IMR-90 (cell line): ENCODE data around the gene HOXC13. TPM values are rescaled to one million over a fixed set of nuclear protein-coding genes. Genes with fewer than 3 reads are reported as not detected.

ENCODE experiments used
- ATAC-seq: fragments of 200-7000 bp; cut with Tn5 transposase; 2 replicates; pipeline ENCODE4 v1.9.1; 2020; ENCODE audit warnings: low read depth, mild to moderate bottlenecking, moderate library complexity
- BruUV-seq: library from RNA; stranded (reverse); fragments of 400-500 nt; replicated peaks from 2 replicates; lab custom pipeline; 2021; lab: Mats Ljungman, UMichigan
- CTCF ChIA-PET: fragments of 300-600 bp; formaldehyde crosslinking; extraction: SDS; loops from one replicate; lab custom pipeline; 2021; ENCODE audit warnings: antibody characterized with exemption; lab: Yijun Ruan, JAX
- POLR2A ChIA-PET: fragments of 300-600 bp; sonication (Branson Sonifier 250); formaldehyde crosslinking; loops from one replicate; lab custom pipeline; 2022; ENCODE audit warnings: antibody characterized with exemption; ENCODE audit not compliant: unreplicated experiment; lab: Charles Lee
- DNase-seq: peaks from one replicate; pipeline ENCODE4 v3.0.0; 2013
- H2AFZ ChIP-seq: replicated peaks from 2 replicates; pipeline ENCODE3; 2013; ENCODE audit warnings: low read length, mild to moderate bottlenecking; ENCODE audit not compliant: poor library complexity
- H2AK5ac ChIP-seq: 2 replicates; pipeline ENCODE4 v1.6.1; 2013; ENCODE audit warnings: low read depth, low read length, inconsistent platforms
- H2AK9ac ChIP-seq: replicated peaks from 2 replicates; pipeline ENCODE3; 2013; ENCODE audit warnings: mild to moderate bottlenecking, low read depth, low read length, moderate library complexity; ENCODE audit not compliant: poor library complexity
- H2BK120ac ChIP-seq: 2 replicates; pipeline ENCODE4 v1.6.1; 2013; ENCODE audit warnings: low read depth, low read length, inconsistent platforms
- H2BK15ac ChIP-seq: 3 replicates; pipeline ENCODE4 v1.6.1; 2013; ENCODE audit warnings: low read depth, low read length, inconsistent platforms
- H2BK20ac ChIP-seq: 2 replicates; pipeline ENCODE4 v1.6.1; 2013; ENCODE audit warnings: low read depth, mild to moderate bottlenecking, inconsistent platforms, low read length, moderate library complexity
- H2BK5ac ChIP-seq: 2 replicates; pipeline ENCODE4 v1.6.1; 2013; ENCODE audit warnings: mild to moderate bottlenecking, low read depth, low read length, inconsistent platforms; ENCODE audit not compliant: poor library complexity, severe bottlenecking
- H3K14ac ChIP-seq: replicated peaks from 2 replicates; pipeline ENCODE4 v1.6.1; 2013; ENCODE audit warnings: low read depth, low read length, inconsistent platforms
- H3K18ac ChIP-seq: 2 replicates; pipeline ENCODE4 v1.6.1; 2013; ENCODE audit warnings: low read depth, low read length, control low read depth
- H3K23ac ChIP-seq: 2 replicates; pipeline ENCODE4 v1.6.1; 2013; ENCODE audit warnings: low read depth, low read length, inconsistent platforms
- H3K27ac ChIP-seq: 2 replicates; pipeline ENCODE4 v1.5.1; 2013; ENCODE audit warnings: mild to moderate bottlenecking, control low read depth, low read length; ENCODE audit not compliant: insufficient read depth
- H3K27me3 ChIP-seq: 2 replicates; pipeline ENCODE4 v1.6.1; 2013; ENCODE audit warnings: low read length; ENCODE audit not compliant: control insufficient read depth, insufficient read depth
- H3K36me3 ChIP-seq: 2 replicates; pipeline ENCODE4 v1.6.1; 2013; ENCODE audit warnings: low read length, mixed read lengths; ENCODE audit not compliant: control insufficient read depth, insufficient read depth
- H3K4ac ChIP-seq: 2 replicates; pipeline ENCODE4 v1.6.1; 2013; ENCODE audit warnings: low read depth, low read length, inconsistent platforms
- H3K4me1 ChIP-seq: 2 replicates; pipeline ENCODE4 v1.6.1; 2013; ENCODE audit warnings: low read length, mixed read lengths; ENCODE audit not compliant: control insufficient read depth, insufficient read depth
- H3K4me2 ChIP-seq: 2 replicates; pipeline ENCODE4 v1.6.1; 2013; ENCODE audit warnings: low read depth, mild to moderate bottlenecking, control low read depth, low read length, moderate library complexity
- H3K4me3 ChIP-seq: 2 replicates; pipeline ENCODE4 v1.5.1; 2013; ENCODE audit warnings: low read depth, mild to moderate bottlenecking, control low read depth, low read length, moderate library complexity; ENCODE audit not compliant: insufficient read depth
- H3K56ac ChIP-seq: 2 replicates; pipeline ENCODE4 v1.6.1; 2013; ENCODE audit warnings: low read length, inconsistent platforms; ENCODE audit not compliant: insufficient read depth; ENCODE audit errors: extremely low read depth
- H3K79me1 ChIP-seq, 2 experiments: 2 replicates each; pipeline ENCODE4 v1.6.1; 2013; ENCODE audit warnings: low read length in 2 of 2, inconsistent platforms in 1 of 2, low read depth in 1 of 2
- H3K9ac ChIP-seq: 2 replicates; pipeline ENCODE4 v1.6.1; 2013; ENCODE audit warnings: low read depth, low read length, control low read depth
- H3K9me1 ChIP-seq: 2 replicates; pipeline ENCODE4 v1.6.1; 2013; ENCODE audit warnings: low read length, inconsistent platforms; ENCODE audit not compliant: insufficient read depth
- H3K9me3 ChIP-seq: 2 replicates; pipeline ENCODE4 v1.6.1; 2013; ENCODE audit warnings: low read length; ENCODE audit not compliant: control insufficient read depth, insufficient read depth
- H4K20me1 ChIP-seq: 2 replicates; pipeline ENCODE4 v1.6.1; 2013; ENCODE audit warnings: low read length, inconsistent platforms; ENCODE audit not compliant: insufficient read depth
- H4K5ac ChIP-seq: 2 replicates; pipeline ENCODE4 v1.6.1; 2013; ENCODE audit warnings: mild to moderate bottlenecking, low read depth, low read length, control low read depth
- H4K8ac ChIP-seq, 2 experiments: 2 replicates each; pipeline ENCODE4 v1.6.1; 2013; ENCODE audit warnings: low read depth in 2 of 2, low read length in 2 of 2, control low read depth in 1 of 2, inconsistent platforms in 1 of 2
- H4K91ac ChIP-seq: 2 replicates; pipeline ENCODE4 v1.6.1; 2013; ENCODE audit warnings: low read depth, low read length, inconsistent platforms; ENCODE audit not compliant: insufficient read depth
- BHLHE40 ChIP-seq: fragments of 150-350 bp; IDR thresholded peaks from 2 replicates; pipeline ENCODE4 v1.6.1; 2016; ENCODE audit warnings: mild to moderate bottlenecking, low read depth, low read length
- CEBPB ChIP-seq: IDR thresholded peaks from 2 replicates; pipeline ENCODE4 v1.6.1; 2012; ENCODE audit warnings: low read depth, low read length, improper control_type of control experiment
- CHD1 ChIP-seq: IDR thresholded peaks from 2 replicates; pipeline ENCODE4 v1.6.1; 2012; ENCODE audit warnings: low read depth, low read length, improper control_type of control experiment
- FOS ChIP-seq: fragments of 150-350 bp; IDR thresholded peaks from 2 replicates; pipeline ENCODE4 v1.6.1; 2016; ENCODE audit warnings: low read depth, low read length
- MAFK ChIP-seq: IDR thresholded peaks from 2 replicates; pipeline ENCODE4 v1.6.1; 2012; ENCODE audit warnings: low read depth, low read length, improper control_type of control experiment
- MAZ ChIP-seq: IDR thresholded peaks from 2 replicates; pipeline ENCODE4 v1.6.1; 2012; ENCODE audit warnings: low read depth, mild to moderate bottlenecking, low read length, improper control_type of control experiment, moderate library complexity, borderline replicate concordance
- MXI1 ChIP-seq: IDR thresholded peaks from 2 replicates; pipeline ENCODE4 v1.6.1; 2012; ENCODE audit warnings: low read depth, mild to moderate bottlenecking, low read length, moderate library complexity, borderline replicate concordance
- NFE2L2 ChIP-seq: fragments of 150-350 bp; IDR thresholded peaks from 2 replicates; pipeline ENCODE4 v1.6.1; 2016; ENCODE audit warnings: low read depth, mild to moderate bottlenecking, low read length
- POLR2A ChIP-seq: IDR thresholded peaks from 2 replicates; pipeline ENCODE4 v1.6.1; 2012; ENCODE audit warnings: mild to moderate bottlenecking, low read depth, low read length
- RAD21 ChIP-seq: IDR thresholded peaks from 2 replicates; pipeline ENCODE4 v1.6.1; 2012; ENCODE audit warnings: low read length, improper control_type of control experiment
- RCOR1 ChIP-seq: IDR thresholded peaks from 2 replicates; pipeline ENCODE4 v1.6.1; 2012; ENCODE audit warnings: mild to moderate bottlenecking, low read length, improper control_type of control experiment; ENCODE audit not compliant: insufficient replicate concordance
- RFX5 ChIP-seq: IDR thresholded peaks from 2 replicates; pipeline ENCODE4 v1.8.0; 2012; ENCODE audit warnings: low read depth, mild to moderate bottlenecking, low read length, moderate library complexity
- SMC3 ChIP-seq: fragments of 150-350 bp; IDR thresholded peaks from 2 replicates; pipeline ENCODE4 v1.6.1; 2016; ENCODE audit warnings: low read depth, mild to moderate bottlenecking, antibody characterized with exemption, low read length, moderate library complexity
- WGBS, 2 experiments: methylation state at CpG; one replicate each; pipeline versions ENCODE4 v1.1.5 to v1.1.7; 2013; ENCODE audit warnings: missing lambda C conversion rate in 2 of 2; ENCODE audit not compliant: insufficient read length in 1 of 2; ENCODE audit errors: extremely low coverage in 2 of 2; 5-methylcytosine and 5-hydroxymethylcytosine counted together
- dilution Hi-C: fragments of 300-500 bp; cut with HindIII; formaldehyde crosslinking; loops from one replicate; pipeline ENCODE4 v1.14.3; 2018; ENCODE audit warnings: low sequenced_read_pairs; ENCODE audit not compliant: unreplicated experiment
- in situ Hi-C: fragments of 300-500 bp; cut with MboI; formaldehyde crosslinking; loops from 3 replicates; pipeline ENCODE4 v1.14.3; 2019; ENCODE audit warnings: low sequenced_read_pairs, inconsistent platforms, mixed read lengths
- intact Hi-C: fragments of 100-400 bp; cut with micrococcal nuclease; formaldehyde crosslinking; loops from 2 replicates; pipeline ENCODE4 v1.10.0; 2022
- polyA plus RNA-seq, 3 experiments: library from polyadenylated mRNA; depleted of rRNA; stranded (reverse); fragments of >200 nt; gene quantifications; 2 replicates each; pipeline ENCODE4 v1.2.3, GENCODE V29; 2012; ENCODE audit warnings: low replicate concordance in 1 of 3
- total RNA-seq: library from RNA; depleted of rRNA; stranded (reverse); fragments of >200 nt; gene quantifications from 2 replicates; pipeline ENCODE4 v1.2.3, GENCODE V29; 2012
- TF ChIP-seq, protein P1 (sequence below): fragments of 150-350 bp; IDR thresholded peaks from 2 replicates; pipeline ENCODE4 v1.6.1; 2016; ENCODE audit warnings: low read depth, mild to moderate bottlenecking, low read length, moderate library complexity, borderline replicate concordance
- TF ChIP-seq, protein P2 (sequence below): fragments of 150-350 bp; IDR thresholded peaks from 2 replicates; pipeline ENCODE4 v1.6.1; 2017; ENCODE audit warnings: mild to moderate bottlenecking, antibody characterized with exemption, low read length, low read depth
- TF ChIP-seq, protein P3 (sequence below): conservative IDR thresholded peaks from 2 replicates; pipeline ENCODE4 v1.5.1; 2012; ENCODE audit warnings: mild to moderate bottlenecking, low read depth, low read length, improper control_type of control experiment

The HOXC13 gene
- total and polyA plus RNA-seq, 2 of the 4 experiments (the other 2 are of a cell fraction), result not detected

DNA sequence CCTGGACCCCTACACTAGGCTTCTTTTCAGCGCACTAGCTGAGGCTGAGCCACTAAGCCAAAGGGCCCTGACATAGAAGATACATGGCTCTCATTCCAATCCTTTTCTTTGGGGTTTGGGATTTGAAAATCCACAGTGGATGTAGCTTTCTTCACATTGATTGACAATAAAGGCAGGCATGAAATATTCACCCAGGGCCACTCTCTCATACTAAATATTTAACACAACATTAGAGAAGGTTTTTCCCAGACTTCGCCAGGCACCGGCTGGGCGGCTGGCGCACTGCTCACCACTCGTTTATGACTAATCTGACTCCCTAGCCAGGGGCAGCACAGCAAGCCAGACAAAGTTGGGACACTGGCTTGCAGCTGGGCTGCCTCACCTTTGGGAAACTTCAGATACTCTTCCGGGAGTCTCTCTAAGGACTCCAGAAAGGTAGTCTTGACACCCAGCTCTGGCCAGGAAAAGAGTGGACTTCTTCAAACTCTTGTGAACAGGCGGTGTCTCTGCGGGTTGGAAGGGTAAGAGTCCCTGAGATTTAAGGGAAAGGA is 33.6 kb downstream of the HOXC13 start:
- no peaks in the 10 kb centered on the region for H3K36me3 ChIP-seq
- H3K4ac ChIP-seq, result no peak overlapping the region
- 30% methylated on average over 4 of the region's 9 CpGs; no CpG with 5 or more reads in 1 of the 2 experiments for WGBS, 2 experiments
- H3K4me1 ChIP-seq, result peaks cover 2% of the 10 kb centered on the region; the same call in 1 of the 2 replicates
- no peak overlapping the region for H4K8ac ChIP-seq
- DNase-seq (no peak), ATAC-seq (no peak)
- POLR2A ChIA-PET, result no interaction called here
- no TSS peak for BruUV-seq
- H3K9me1 ChIP-seq, result no peaks in the 10 kb centered on the region
- H3K9ac ChIP-seq, result no peak overlapping the region
- H3K23ac ChIP-seq, result no peak overlapping the region
- H3K27me3 ChIP-seq, result peaks cover 99% of the 10 kb centered on the region
- no peak overlapping the region for H2AK9ac ChIP-seq
- H2AK5ac ChIP-seq, result no peak overlapping the region
- no peak overlapping the region for H2AFZ ChIP-seq
- dilution Hi-C loops (no loop called here), in situ Hi-C loops (no loop called here), intact Hi-C loops (no loop called here)
- H2BK120ac ChIP-seq, result no peak overlapping the region
- H3K27ac ChIP-seq, result no peak overlapping the region
- peaks cover 15% of the 10 kb centered on the region for H3K9me3 ChIP-seq
- H2BK5ac ChIP-seq, result no peak overlapping the region
- no peak overlapping the region for H3K56ac ChIP-seq
- no peak overlapping the region for H2BK20ac ChIP-seq
- H3K4me2 ChIP-seq, result no peak overlapping the region
- no peak overlapping the region for H3K18ac ChIP-seq
- H4K91ac ChIP-seq, result no peak overlapping the region
- no peak overlapping the region for H4K5ac ChIP-seq
- no peaks in the 10 kb centered on the region for H3K79me1 ChIP-seq
- no peak overlapping the region for H3K4me3 ChIP-seq
- TF ChIP-seq, protein P1, sequence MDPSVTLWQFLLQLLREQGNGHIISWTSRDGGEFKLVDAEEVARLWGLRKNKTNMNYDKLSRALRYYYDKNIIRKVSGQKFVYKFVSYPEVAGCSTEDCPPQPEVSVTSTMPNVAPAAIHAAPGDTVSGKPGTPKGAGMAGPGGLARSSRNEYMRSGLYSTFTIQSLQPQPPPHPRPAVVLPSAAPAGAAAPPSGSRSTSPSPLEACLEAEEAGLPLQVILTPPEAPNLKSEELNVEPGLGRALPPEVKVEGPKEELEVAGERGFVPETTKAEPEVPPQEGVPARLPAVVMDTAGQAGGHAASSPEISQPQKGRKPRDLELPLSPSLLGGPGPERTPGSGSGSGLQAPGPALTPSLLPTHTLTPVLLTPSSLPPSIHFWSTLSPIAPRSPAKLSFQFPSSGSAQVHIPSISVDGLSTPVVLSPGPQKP, result no peak
- TF ChIP-seq CEBPB (no peak), FOS (no peak), MAZ (no peak), MAFK (no peak), SMC3 (no peak), MXI1 (no peak), BHLHE40 (no peak), RFX5 (no peak), RCOR1 (no peak), POLR2A (no peak), RAD21 (no peak), CHD1 (no peak), NFE2L2 (no peak)
- TF ChIP-seq, protein P2, sequence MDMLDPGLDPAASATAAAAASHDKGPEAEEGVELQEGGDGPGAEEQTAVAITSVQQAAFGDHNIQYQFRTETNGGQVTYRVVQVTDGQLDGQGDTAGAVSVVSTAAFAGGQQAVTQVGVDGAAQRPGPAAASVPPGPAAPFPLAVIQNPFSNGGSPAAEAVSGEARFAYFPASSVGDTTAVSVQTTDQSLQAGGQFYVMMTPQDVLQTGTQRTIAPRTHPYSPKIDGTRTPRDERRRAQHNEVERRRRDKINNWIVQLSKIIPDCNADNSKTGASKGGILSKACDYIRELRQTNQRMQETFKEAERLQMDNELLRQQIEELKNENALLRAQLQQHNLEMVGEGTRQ, result no peak
- TF ChIP-seq, protein P3, sequence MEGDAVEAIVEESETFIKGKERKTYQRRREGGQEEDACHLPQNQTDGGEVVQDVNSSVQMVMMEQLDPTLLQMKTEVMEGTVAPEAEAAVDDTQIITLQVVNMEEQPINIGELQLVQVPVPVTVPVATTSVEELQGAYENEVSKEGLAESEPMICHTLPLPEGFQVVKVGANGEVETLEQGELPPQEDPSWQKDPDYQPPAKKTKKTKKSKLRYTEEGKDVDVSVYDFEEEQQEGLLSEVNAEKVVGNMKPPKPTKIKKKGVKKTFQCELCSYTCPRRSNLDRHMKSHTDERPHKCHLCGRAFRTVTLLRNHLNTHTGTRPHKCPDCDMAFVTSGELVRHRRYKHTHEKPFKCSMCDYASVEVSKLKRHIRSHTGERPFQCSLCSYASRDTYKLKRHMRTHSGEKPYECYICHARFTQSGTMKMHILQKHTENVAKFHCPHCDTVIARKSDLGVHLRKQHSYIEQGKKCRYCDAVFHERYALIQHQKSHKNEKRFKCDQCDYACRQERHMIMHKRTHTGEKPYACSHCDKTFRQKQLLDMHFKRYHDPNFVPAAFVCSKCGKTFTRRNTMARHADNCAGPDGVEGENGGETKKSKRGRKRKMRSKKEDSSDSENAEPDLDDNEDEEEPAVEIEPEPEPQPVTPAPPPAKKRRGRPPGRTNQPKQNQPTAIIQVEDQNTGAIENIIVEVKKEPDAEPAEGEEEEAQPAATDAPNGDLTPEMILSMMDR, result no peak
- H2BK15ac ChIP-seq, result no peak overlapping the region
- no peak overlapping the region for H3K14ac ChIP-seq
- H4K20me1 ChIP-seq, result peaks cover 2% of the 10 kb centered on the region; the same call in 1 of the 2 replicates
- CTCF ChIA-PET, result no interaction called here
